Stimulated activated CD4-positive, alpha-beta T cell treated with anti-CD3 and anti-CD28 coated beads, Interleukin-12 subunit alpha, Interleukin-12 subunit beta, amount 100 ng/mL, for 24 hours (primary cell): Measurements from ENCODE around the gene COX17.

Experiments
- DNase-seq, 2 experiments: peaks; one replicate each; pipeline ENCODE4 v3.0.0-alpha.2; 2020; ENCODE audit warnings: low read depth in 2 of 2

COX17 gene

GRCh38 chr3:119645813-119646212 lies 31.4 kb downstream of the COX17 start:
- DNase-seq: no peak

GRCh38 chr3:119644481-119644880 lies 32.7 kb downstream of the COX17 start:
- DNase-seq: no peak

- no peak for DNase-seq
These were observed 33.7 kb downstream of the COX17 start for GRCh38 chr3:119643528-119643927.

- no peak for DNase-seq
These were observed 34.3 kb downstream of the COX17 start for GRCh38 chr3:119642746-119643473.

GRCh38 chr3:119641416-119641815 lies 35.8 kb downstream of the COX17 start:
- DNase-seq: no peak

GRCh38 chr3:119639494-119640350 lies 37.5 kb downstream of the COX17 start:
- no peak for DNase-seq

GRCh38 chr3:119637679-119638477 lies 39.3 kb downstream of the COX17 start:
- DNase-seq: no peak

GRCh38 chr3:119636891-119637611 lies 40.2 kb downstream of the COX17 start:
- no peak for DNase-seq

GRCh38 chr3:119636249-119636648 lies 41.0 kb downstream of the COX17 start:
- DNase-seq: no peak

GRCh38 chr3:119635719-119636118 lies 41.5 kb downstream of the COX17 start:
- no peak for DNase-seq

- DNase-seq: no peak
These were observed 44.4 kb downstream of the COX17 start for GRCh38 chr3:119632829-119633228.

- no peak for DNase-seq
These were observed 45.0 kb downstream of the COX17 start for GRCh38 chr3:119632216-119632615.

GRCh38 chr3:119631516-119631915 lies 45.7 kb downstream of the COX17 start:
- no peak for DNase-seq

GRCh38 chr3:119630880-119631329 lies 46.3 kb downstream of the COX17 start:
- no peak for DNase-seq

GRCh38 chr3:119630128-119630879 lies 46.9 kb downstream of the COX17 start:
- no peak for DNase-seq

GRCh38 chr3:119628816-119629445 lies 48.3 kb downstream of the COX17 start:
- DNase-seq: no peak

- no peak for DNase-seq
These were observed 48.8 kb downstream of the COX17 start for GRCh38 chr3:119628390-119628789.

GRCh38 chr3:119627461-119627860 lies 49.7 kb downstream of the COX17 start:
- DNase-seq: no peak

- no peak for DNase-seq
These were observed 51.0 kb downstream of the COX17 start for GRCh38 chr3:119626196-119626595.

- no peak for DNase-seq
These were observed 51.6 kb downstream of the COX17 start for GRCh38 chr3:119625451-119626153.
